Measurements from ENCODE around the gene ELK3. TPM values are rescaled to one million over a fixed set of nuclear protein-coding genes. Genes with fewer than 3 reads are reported as not detected.

Gene ELK3
- total RNA-seq, 3 donors from 2014 or later, result 33.8 to 43.1 (median 33.9) TPM

DNA sequence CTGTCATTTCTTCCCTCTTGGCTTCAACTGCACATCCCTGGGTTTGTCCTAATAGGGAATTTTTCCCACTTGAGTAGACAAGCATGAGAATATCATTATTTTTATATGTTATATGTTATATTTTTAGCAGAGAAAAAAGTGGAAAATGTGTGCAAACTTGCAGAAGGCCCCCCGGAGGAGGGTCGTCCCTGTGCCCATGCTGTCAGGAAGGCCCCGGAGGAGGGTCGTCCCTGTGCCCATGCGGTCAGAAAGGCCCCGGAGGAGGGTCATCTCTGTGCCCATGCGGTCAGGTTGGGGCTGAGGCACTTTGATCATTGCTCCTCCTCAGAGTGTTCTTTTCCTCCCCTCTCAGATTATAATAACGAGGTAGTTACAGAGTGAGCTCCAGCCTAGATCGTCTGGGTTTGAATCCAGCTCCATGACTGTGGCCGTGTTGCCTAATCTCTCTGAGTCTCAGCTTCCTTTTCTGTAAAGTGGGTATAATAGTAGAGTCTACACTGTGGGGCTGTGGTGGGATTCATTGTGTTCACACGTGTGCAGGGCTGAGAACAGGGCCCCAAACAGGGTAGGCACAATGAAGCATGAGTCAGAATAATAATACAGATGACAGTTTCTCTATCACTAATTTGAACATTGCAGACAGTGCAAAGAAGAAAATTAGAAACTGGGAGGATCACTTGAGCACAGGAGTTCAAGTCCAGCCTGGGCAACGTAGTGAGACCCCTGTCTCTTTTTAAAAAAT is 33.4 kb downstream of the ELK3 start:
- Mint-ChIP-seq H3K4me1 (ENCODE audit: low read depth) (peaks cover 32% of the 10 kb centered on the region), H3K36me3 (ENCODE audit: insufficient read depth) (peaks cover 43% of the 10 kb centered on the region), H3K4me3 (no peak overlapping the region), H3K27me3 (ENCODE audit: low read depth) (no peaks in the 10 kb centered on the region), H3K9me3 (no peaks in the 10 kb centered on the region)
- DNase-seq, result no peak
- ATAC-seq, result peak; percentile 86 to 91

DNA sequence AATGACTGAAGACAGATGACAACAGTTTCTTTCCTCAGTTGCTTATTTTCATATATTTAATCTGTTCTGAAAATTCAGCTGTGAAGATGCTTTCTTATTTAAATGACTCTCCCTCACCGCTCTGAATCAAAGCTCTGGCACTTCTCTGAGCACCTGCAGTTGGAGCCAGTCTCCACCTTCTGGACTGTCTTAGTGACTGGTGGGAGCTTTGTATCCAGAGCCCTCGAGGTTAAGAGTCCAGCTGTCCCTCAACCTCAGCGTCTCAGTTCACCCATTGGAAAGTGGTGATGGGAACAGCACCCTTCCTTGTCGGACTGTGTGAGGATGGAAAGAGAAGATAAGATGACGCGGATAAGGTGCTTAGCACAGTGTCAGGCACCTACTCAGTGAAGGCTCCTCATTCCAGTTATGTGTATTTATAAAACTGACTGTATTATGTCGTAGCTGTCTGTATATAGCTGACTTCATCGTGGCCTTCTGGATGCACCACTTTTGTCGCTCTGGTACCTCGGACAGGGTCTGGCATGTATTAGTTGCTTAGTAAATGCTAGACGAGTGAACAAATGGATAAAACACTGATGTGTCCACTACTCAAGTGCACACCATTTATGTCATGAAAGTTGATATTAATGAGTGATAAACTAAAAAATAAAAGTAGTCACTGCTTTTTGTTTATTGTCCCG is 34.5 kb downstream of the ELK3 start:
- H3K36me3 Mint-ChIP-seq (ENCODE audit: insufficient read depth), result peaks cover 37% of the 10 kb centered on the region
- no peak for DNase-seq
- no peaks in the 10 kb centered on the region for H3K27me3 Mint-ChIP-seq (ENCODE audit: low read depth)
- no peak for ATAC-seq
- peaks cover 29% of the 10 kb centered on the region for H3K4me1 Mint-ChIP-seq (ENCODE audit: low read depth)
- no peaks in the 10 kb centered on the region for H3K9me3 Mint-ChIP-seq
- H3K4me3 Mint-ChIP-seq, result no peak overlapping the region

DNA sequence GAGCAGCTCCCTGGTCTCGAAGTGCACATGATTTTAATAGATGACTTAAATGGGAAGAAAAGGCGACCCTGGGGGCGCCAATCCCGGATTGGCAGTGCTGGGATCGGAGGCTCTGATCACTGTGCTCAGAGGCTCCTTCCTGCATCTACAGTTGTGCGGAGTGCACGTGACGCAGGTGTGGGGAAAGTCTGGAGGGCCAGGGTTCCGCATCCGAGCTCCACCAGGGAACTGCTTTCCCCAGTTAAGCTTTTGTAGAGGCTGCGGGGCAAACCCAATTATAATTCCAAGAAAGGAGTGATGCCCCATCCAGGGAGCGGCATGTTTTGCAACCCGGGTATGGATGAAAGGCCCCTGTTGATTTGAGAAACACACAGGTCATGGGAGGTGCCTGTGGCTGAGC is 36.5 kb downstream of the ELK3 start:
- DNase-seq (no peak), ATAC-seq (no peak)
- Mint-ChIP-seq H3K4me1 (ENCODE audit: low read depth) (peaks cover 35% of the 10 kb centered on the region), H3K27me3 (ENCODE audit: low read depth) (no peaks in the 10 kb centered on the region), H3K9me3 (no peaks in the 10 kb centered on the region), H3K4me3 (no peak overlapping the region), H3K36me3 (ENCODE audit: insufficient read depth) (peaks cover 30% of the 10 kb centered on the region)

DNA sequence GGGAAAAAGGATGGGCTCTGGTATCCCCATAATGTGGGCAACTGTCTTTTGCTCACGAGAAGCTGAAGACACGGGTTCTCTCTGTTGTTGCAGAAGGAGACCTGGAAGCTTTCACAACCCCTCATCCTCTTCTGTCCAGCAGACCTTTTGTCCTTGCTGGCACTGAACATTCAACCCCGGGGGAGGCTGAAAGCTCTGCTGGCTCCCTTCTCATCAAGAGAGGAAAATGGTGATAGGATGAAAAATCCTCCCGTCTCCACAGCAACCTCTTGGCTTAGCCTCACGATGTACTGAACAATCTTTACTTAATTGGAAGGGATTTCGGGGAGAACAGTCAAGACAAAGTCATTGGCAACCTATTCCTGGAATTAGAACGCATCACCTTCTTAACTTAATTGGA is 39.0 kb downstream of the ELK3 start:
- Mint-ChIP-seq H3K4me3 (no peak overlapping the region), H3K9me3 (no peaks in the 10 kb centered on the region), H3K27me3 (ENCODE audit: low read depth) (no peaks in the 10 kb centered on the region), H3K36me3 (ENCODE audit: insufficient read depth) (peaks cover 31% of the 10 kb centered on the region), H3K4me1 (ENCODE audit: low read depth) (peaks cover 42% of the 10 kb centered on the region)
- ATAC-seq, result no peak
- DNase-seq, result no peak

DNA sequence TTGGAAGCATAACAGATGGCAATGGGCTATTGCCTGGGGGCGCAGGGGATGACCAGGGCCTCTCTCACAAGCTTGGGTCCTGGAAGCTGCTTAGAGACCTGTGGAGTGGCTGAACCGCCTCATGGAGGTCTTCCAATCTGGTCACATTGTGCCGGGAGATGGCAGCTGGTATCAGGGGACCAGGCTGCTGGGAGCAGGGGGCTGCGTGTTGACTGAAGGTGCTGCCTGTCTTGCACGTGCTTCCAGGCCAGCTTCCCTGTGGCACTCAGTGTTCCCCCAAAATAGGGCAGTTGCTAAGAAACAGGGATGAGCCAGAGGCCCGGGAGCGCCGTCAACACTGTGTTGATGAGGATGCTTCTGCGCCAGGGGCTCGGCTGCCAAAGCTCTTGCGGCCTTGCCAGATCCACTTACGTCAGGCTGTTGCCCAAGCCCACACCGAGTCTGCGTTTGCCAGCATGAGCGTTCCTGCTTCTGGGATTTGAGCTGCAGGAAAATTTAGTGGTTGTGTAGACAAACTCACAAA is 39.8 kb downstream of the ELK3 start:
- Mint-ChIP-seq H3K27me3 (ENCODE audit: low read depth) (no peaks in the 10 kb centered on the region), H3K4me3 (no peak overlapping the region), H3K36me3 (ENCODE audit: insufficient read depth) (peaks cover 31% of the 10 kb centered on the region), H3K9me3 (no peaks in the 10 kb centered on the region), H3K4me1 (ENCODE audit: low read depth) (peaks cover 46% of the 10 kb centered on the region)
- DNase-seq (no peak), ATAC-seq (no peak)

DNA sequence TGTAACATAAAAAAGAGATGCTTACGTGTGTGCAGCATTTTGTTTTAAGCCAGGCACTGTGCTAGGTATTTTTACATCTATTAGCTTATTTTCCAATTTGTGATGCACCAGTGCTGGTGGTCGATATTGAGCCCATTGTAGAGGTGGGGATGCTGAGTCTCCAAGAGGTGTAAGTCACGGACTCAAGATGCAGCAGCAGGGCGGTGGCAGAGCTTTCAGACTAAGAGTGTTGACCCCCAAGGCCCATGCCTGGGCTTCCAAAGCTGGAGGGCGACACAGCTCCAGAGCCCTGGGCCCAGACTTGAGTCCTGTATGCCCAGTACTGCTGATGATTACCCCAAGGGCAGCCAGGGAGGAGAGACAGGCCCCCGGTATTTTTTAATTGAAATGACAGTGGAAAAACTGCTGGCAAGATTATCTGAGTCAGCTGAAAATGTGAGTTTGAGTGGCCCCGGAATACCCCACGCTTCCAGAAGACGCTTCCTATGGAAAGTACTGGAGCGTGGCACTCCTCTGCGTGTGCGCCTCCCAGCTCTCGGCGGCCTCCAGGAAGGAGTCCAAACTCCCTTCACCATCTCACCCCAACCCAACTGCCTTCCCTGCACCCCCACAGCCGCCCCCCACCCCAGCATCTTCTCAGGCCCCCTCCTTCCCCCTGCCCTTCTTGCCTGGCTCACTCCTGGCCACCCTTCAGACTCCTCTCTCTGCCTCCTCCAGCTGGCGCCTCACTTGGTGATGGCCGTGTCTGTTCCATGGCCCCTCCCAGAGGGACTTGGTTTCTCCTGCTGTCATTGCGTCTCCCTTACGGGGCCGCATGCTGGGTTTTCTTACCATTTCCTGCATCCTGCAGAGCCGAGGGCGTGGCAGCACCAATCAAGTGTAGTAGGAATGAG is 40.7 kb downstream of the ELK3 start:
- H3K36me3 Mint-ChIP-seq (ENCODE audit: insufficient read depth), result peaks cover 28% of the 10 kb centered on the region
- no peaks in the 10 kb centered on the region for H3K9me3 Mint-ChIP-seq
- peaks cover 52% of the 10 kb centered on the region for H3K4me1 Mint-ChIP-seq (ENCODE audit: low read depth)
- no peaks in the 10 kb centered on the region for H3K27me3 Mint-ChIP-seq (ENCODE audit: low read depth)
- ATAC-seq (no peak), DNase-seq (no peak)
- no peak overlapping the region for H3K4me3 Mint-ChIP-seq

DNA sequence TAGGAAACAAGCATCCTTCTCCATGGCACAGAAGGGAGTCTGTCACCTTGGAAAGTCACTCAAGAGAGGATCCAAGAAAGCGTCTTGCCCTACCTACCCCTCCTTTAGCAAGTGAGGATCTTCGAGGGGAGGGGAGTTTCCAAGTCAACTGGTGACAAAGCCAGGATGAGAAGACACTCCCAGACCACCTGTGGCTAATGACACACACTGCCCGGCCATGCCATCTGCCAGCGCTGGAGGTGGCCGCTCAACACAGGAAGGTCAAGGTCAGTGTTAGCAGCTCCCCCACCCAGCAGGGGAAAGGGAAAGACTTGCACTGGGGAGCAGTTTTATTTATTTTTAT is 41.3 kb downstream of the ELK3 start:
- ATAC-seq, result no peak
- Mint-ChIP-seq H3K27me3 (ENCODE audit: low read depth) (no peaks in the 10 kb centered on the region), H3K9me3 (no peaks in the 10 kb centered on the region), H3K4me1 (ENCODE audit: low read depth) (peaks cover 59% of the 10 kb centered on the region), H3K4me3 (no peak overlapping the region), H3K36me3 (ENCODE audit: insufficient read depth) (peaks cover 29% of the 10 kb centered on the region)
- DNase-seq, result no peak

DNA sequence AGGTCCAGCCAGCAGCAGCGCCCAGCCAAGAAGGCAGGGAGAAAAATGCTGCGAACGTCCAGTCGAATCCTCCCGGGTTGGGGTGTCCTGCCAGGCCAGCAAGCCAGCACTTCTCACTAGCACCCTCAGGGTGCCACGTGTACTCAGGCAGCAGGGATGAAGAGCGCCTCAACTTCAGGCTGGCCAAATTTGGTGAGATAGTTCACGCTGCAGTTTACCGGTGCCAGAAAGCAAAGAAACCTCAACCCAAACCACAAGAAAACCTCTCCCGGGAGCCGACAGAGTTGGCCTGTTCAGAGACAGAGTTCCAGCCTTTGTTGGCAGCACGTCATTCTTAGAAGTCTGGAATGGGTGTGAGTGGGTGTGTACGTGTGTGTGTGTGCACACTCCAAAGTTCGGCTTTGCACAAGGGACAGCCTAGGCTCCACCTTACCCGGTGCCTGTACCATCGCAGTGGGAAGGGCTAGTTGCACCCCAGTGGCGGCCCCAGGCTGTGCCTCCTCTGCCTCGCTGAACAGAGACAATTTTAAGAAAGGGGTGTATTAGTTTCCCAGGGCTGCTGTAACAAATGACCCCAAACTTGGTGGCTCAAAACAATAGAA is 42.1 kb downstream of the ELK3 start:
- Mint-ChIP-seq H3K36me3 (ENCODE audit: insufficient read depth) (peaks cover 32% of the 10 kb centered on the region), H3K4me1 (ENCODE audit: low read depth) (peaks cover 67% of the 10 kb centered on the region), H3K4me3 (no peak overlapping the region), H3K27me3 (ENCODE audit: low read depth) (no peaks in the 10 kb centered on the region), H3K9me3 (no peaks in the 10 kb centered on the region)
- ATAC-seq (peak; percentile 22 to 55), DNase-seq (no peak)

DNA sequence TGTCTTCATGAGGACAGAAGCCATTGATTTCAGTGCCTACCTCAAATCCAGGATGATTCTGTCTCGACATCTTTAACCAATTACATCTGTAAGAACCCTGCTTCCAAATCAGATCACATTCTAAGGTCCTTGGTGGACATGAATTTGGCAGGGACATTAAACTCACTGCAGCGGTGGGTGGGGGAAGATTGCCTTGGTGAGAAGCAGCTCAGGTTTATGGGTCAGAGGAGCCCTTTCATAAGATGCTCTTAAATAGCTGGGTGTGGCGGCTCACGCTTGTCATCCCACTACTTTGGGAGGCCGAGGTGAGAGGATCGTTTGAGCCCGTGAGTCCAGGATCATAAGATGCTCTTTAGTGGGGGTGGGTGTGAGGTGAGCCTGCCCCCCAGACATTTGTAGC is 42.9 kb downstream of the ELK3 start:
- Mint-ChIP-seq H3K4me1 (ENCODE audit: low read depth) (peaks cover 74% of the 10 kb centered on the region), H3K4me3 (peak overlapping the region; percentile 33), H3K27me3 (ENCODE audit: low read depth) (no peaks in the 10 kb centered on the region), H3K36me3 (ENCODE audit: insufficient read depth) (peaks cover 28% of the 10 kb centered on the region), H3K9me3 (no peaks in the 10 kb centered on the region)
- DNase-seq, result no peak
- no peak for ATAC-seq

DNA sequence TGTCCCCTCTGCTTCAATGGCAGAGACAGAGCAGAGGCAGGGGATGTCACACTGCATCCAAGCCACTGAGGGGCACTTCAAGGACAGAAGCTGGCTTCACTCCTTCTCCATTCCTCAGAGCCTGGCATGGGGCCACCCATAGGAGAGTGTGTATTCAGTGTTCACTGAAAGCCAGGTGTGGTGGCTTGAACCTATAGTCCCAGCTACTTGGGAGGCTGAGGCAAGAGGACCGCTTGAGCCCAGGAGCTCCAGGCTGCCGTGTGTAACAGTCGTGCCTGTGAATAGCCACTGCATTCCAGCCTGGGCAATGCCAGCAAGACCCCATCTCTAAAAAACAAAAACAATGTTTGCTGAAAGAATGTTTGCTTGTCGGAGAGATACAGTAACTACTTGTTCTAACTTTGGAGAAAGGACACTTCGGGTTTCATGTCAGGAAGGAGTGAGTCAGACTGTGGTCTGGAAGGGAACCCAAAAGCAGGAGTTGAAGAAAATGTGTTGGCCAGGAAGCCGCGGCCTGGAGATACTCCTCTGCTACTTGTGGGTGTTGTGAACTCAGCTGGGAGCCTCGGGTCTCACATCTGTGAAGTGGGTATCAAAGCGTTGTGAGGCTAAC is 43.4 kb downstream of the ELK3 start:
- Mint-ChIP-seq H3K36me3 (ENCODE audit: insufficient read depth) (peaks cover 28% of the 10 kb centered on the region), H3K9me3 (no peaks in the 10 kb centered on the region), H3K4me1 (ENCODE audit: low read depth) (peaks cover 80% of the 10 kb centered on the region), H3K27me3 (ENCODE audit: low read depth) (no peaks in the 10 kb centered on the region), H3K4me3 (peak overlapping the region; percentile 26)
- peak; percentile 57 to 64 for ATAC-seq
- peak; percentile 49 for DNase-seq

DNA sequence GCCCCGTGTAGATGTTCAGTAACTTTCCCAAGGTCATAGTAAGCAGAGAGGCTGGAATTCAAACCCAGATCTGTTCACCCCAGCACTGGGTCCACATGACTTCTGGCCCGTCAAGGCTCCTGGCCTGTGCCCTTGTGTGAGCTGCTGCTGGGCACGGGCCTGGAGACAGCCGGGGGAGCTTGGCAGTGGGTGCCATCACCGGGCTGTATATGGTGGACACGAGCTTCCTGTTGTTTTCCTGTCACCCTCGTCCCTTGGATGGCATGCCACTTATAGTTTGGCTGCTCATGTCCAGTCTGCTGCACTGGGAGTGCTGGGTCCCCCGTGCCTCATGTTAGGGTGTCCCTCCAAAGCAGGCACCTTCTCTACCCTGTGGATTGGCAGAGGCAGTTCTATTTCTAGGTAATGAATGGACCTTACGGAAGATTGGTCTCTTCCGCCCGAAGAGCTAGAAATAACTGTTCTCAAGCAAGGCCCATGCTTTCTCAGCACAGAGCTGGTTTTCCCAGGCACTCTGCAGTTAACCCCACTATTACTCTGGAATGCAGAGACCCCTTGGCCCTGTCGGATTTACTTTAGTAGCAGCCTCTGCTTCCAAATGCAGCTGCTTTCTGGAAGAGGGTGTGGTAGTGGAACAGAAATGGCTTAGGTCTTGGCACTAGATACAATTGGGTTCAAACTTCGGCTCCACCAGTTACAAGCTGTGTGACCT is 44.3 kb downstream of the ELK3 start:
- Mint-ChIP-seq H3K27me3 (ENCODE audit: low read depth) (no peaks in the 10 kb centered on the region), H3K36me3 (ENCODE audit: insufficient read depth) (peaks cover 34% of the 10 kb centered on the region), H3K4me3 (no peak overlapping the region), H3K9me3 (no peaks in the 10 kb centered on the region), H3K4me1 (ENCODE audit: low read depth) (peaks cover 88% of the 10 kb centered on the region)
- DNase-seq, result no peak
- ATAC-seq, result no peak

DNA sequence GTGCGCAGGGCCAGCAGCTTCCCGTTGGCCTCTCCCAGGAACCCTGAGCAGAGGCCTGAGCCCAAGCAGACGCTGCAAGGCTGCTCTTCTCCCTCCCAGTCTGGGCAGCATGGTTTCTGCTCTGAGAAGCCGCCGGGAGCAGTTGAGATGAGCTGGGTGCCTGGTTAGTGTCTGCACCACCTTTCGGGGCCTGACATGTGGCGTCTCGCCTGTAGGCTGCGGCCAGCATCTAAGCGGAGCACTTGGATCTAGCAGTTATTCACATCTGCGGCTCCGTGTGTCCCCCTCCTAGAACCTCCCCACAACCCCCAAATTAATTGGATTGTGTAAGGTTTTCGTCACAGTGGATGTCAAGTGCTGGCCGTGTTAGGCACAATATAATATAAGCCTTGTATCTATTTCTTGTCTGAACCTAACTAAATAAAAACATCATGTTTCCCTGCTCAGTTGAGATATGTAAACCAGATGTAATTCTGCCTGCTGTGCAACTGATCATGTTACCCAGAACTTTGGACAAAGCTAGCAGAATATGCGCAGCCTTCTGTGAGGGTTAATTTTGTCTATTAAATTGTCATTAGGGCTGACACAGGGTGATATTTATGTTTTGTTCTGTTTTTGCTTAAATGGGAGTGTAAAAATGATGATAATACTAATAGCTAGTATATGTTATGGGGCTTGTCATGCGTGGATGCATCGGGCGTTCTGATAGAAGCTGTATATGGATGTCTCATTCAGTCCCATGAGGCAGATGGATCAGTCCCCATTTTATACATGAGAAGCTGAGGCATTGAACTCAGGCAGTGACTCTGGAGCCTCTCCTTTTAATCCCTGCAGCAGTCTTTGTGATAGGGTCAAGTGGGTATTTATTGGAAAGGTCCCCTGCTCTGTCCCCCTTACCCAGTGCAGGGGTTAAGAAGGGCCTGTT is 45.8 kb downstream of the ELK3 start:
- DNase-seq, result no peak

More for the DNA sequence above, 45.8 kb downstream of the ELK3 start:
- Mint-ChIP-seq H3K4me1 (ENCODE audit: low read depth) (peaks cover 83% of the 10 kb centered on the region), H3K36me3 (ENCODE audit: insufficient read depth) (peaks cover 31% of the 10 kb centered on the region), H3K9me3 (no peaks in the 10 kb centered on the region), H3K27me3 (ENCODE audit: low read depth) (no peaks in the 10 kb centered on the region), H3K4me3 (no peak overlapping the region)
- ATAC-seq, result no peak

Data from activated T-cell treated with anti-CD3 and anti-CD28 coated beads, Interleukin-2, amount 50 U/mL, for 4 hours (primary cell).